HG03378 (cell line): Measurements from ENCODE around the gene CGREF1.

Experiments used
- ATAC-seq: cut with Tn5 transposase; IDR thresholded peaks from one replicate; pipeline ENCODE4 v1.9.1; 2021; ENCODE audit warnings: mild to moderate bottlenecking, moderate library complexity; ENCODE audit not compliant: unreplicated experiment

CGREF1 gene

DNA sequence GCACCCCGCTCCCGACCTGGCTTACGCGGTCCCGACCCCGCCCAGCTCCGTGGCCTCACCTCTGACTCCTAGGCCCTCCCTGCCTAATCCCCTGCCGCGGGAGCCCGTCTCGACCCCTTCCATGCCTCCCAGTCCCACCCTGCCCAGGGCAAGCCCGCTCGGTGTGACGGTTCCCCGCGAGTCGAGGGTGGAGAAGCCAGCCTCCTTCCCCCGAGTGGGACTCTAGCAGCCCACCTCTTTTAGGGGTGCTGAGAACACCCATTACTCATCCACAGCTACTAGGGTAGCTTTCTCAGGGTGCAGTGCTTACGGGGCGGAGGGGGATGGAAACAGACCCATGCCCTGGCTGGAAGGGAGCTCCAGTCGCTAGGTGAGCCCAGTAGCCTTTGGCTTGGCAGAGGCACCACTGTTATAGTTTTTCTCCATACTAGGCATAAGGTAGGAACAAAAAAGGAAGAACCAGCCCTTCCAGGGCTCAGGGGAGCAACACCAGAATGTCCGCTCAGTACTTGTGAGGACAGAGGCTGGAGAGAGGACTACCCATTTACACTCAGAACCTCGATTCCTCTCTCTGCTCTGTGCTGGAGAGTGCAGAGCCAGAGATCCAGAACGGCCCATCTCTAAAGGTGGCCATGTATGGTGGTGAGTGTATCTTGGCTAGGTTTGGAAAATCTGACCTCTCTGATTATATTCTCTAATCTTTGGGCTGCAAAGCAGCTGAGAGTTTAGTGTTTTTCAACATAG, 66.9 kb downstream of the CGREF1 start:
- no peak for ATAC-seq

DNA sequence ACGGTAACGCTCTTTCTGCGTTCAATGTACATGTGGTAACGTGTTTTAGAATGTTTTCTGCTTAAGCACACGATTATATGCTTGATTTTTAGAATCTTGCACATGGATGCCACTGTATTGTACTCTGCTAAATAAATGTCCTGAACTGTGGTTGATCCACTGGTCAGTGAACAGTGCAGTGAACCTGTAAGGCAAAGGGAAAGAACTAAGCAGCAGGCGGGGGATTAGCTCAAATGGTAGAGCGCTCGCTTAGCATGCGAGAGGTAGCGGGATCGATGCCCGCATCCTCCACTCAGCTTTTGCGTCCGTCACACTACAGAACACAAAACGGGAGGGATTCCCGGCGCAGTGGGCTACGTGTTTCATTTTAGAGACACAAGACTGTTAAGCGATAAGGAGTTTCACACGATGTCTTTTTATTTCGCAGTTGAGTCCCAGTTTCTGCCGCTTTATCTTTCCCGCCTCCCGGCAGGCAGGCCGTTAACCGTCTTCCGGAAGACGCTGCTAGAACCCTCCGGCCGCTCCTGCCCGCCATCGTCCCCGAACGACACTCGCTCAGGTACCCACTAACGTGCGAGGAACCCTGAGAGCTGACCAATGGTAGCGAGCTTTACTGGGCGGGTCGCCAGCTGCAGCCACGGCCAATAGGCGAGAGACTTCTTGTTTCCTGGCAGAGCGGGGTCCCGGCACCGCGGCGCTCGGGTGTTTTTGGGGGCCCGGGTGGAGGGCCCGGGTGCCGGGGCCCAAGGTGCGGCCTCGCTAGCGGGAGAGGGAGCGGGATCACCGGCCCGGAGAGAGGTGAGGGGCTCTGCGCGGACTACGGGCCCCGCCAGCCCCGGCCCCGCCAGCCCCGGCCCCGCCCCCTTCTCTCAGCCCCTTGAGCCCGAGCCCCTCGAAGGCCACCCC, 67.7 kb downstream of the CGREF1 start, which contains the start of gene AGBL5:
TSS of gene AGBL5 (plus strand) at position 673 of the 906 bp plus-strand sequence. CDS start 1,291 bp downstream, outside the sequence.
- peak; percentile 54 for ATAC-seq
